ENCODE data around the gene DGCR6.

DNA sequence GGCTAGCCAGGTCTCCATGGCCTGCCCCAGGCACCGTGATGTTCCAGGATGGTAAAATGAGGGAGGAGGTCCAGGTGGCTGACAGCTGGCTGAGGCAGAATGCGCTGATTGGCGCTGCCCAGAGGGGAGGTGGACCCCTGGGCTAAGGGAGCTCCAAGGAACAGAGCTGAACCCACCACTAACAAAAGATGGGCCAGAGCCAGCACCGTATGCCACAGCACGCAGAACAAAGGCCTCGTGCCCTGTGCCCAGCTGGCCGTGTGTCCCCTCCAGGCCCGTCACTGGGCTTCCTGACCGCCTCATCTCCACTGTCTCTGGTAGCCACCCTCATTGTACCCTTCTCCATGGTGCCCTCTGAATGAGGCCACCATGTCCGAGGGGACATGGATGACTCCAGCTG is 49.6 kb downstream of the DGCR6 start:
- TF ChIP-seq, protein P1, sequence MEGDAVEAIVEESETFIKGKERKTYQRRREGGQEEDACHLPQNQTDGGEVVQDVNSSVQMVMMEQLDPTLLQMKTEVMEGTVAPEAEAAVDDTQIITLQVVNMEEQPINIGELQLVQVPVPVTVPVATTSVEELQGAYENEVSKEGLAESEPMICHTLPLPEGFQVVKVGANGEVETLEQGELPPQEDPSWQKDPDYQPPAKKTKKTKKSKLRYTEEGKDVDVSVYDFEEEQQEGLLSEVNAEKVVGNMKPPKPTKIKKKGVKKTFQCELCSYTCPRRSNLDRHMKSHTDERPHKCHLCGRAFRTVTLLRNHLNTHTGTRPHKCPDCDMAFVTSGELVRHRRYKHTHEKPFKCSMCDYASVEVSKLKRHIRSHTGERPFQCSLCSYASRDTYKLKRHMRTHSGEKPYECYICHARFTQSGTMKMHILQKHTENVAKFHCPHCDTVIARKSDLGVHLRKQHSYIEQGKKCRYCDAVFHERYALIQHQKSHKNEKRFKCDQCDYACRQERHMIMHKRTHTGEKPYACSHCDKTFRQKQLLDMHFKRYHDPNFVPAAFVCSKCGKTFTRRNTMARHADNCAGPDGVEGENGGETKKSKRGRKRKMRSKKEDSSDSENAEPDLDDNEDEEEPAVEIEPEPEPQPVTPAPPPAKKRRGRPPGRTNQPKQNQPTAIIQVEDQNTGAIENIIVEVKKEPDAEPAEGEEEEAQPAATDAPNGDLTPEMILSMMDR (IDR thresholded peaks at IDR 0.05) = no peak
- no peak for TF ChIP-seq EP300 (IDR thresholded peaks at IDR 0.05)
- TF ChIP-seq POLR2A (IDR thresholded peaks at IDR 0.05) = no peak
